H1 (cell line): Measurements from ENCODE around the gene RPL19. TPM values are rescaled to one million over a fixed set of nuclear protein-coding genes. Genes with fewer than 3 reads are reported as not detected.

ENCODE experiments used
- CTCF ChIA-PET: fragments of 300-600 bp; sonication (Branson Sonifier 250); formaldehyde crosslinking; loops from one replicate; lab custom pipeline; 2021; ENCODE audit not compliant: partially characterized antibody; lab: Charles Lee
- POLR2A ChIA-PET: fragments of 300-600 bp; sonication (Branson Sonifier 250); formaldehyde crosslinking; loops from one replicate; lab custom pipeline; 2021; ENCODE audit warnings: inconsistent platforms; ENCODE audit not compliant: partially characterized antibody; lab: Charles Lee
- DNase-seq, 2 experiments: peaks; one replicate each; pipeline versions ENCODE4 v3.0.0 to v3.0.0-alpha.2; 2010 to 2022; ENCODE audit warnings: low spot score in 2 of 2, low read depth in 1 of 2, mixed read lengths in 1 of 2
- FAIRE-seq: peaks from 2 replicates; lab custom pipeline; 2011; peaks lifted over from hg19 to GRCh38; lab: Jason Lieb, UNC
- H2AFZ ChIP-seq: 2 replicates; pipeline ENCODE4 v1.8.1; 2012; ENCODE audit warnings: low read length, inconsistent platforms
- H2AK5ac ChIP-seq: 2 replicates; pipeline ENCODE4 v1.6.1; 2013; ENCODE audit warnings: low read depth, low read length
- H2BK120ac ChIP-seq: replicated peaks from 2 replicates; pipeline ENCODE3; 2013; ENCODE audit warnings: low read depth, low read length, inconsistent platforms
- H2BK12ac ChIP-seq: 2 replicates; pipeline ENCODE4 v1.6.1; 2013; ENCODE audit warnings: low read depth, low read length
- H2BK15ac ChIP-seq: 2 replicates; pipeline ENCODE4 v1.6.1; 2013; ENCODE audit warnings: low read length
- H2BK20ac ChIP-seq: 2 replicates; pipeline ENCODE4 v1.6.1; 2013; ENCODE audit warnings: low read length
- H2BK5ac ChIP-seq: 2 replicates; pipeline ENCODE4 v1.6.1; 2013; ENCODE audit warnings: low read depth, low read length
- H3K14ac ChIP-seq: 2 replicates; pipeline ENCODE4 v1.6.1; 2013; ENCODE audit warnings: inconsistent platforms; ENCODE audit not compliant: insufficient read length
- H3K18ac ChIP-seq: 2 replicates; pipeline ENCODE4 v1.6.1; 2013; ENCODE audit warnings: low read length; ENCODE audit errors: extremely low read depth
- H3K23ac ChIP-seq: 2 replicates; pipeline ENCODE4 v1.6.1; 2013; ENCODE audit warnings: inconsistent platforms; ENCODE audit not compliant: insufficient read length
- H3K23me2 ChIP-seq: 2 replicates; pipeline ENCODE4 v1.6.1; 2013; ENCODE audit warnings: low read depth, low read length
- H3K27ac ChIP-seq: 2 replicates; pipeline ENCODE4 v1.6.1; 2011; ENCODE audit warnings: low read depth, low read length, inconsistent platforms
- H3K27me3 ChIP-seq, 4 experiments: replicated peaks in 1 of 4; 1 replicate in 1 of 4; 2 replicates in 3 of 4; pipeline versions ENCODE4 v1.6.1 to v1.8.1; 2011 to 2013; ENCODE audit warnings: low read length in 3 of 4, mild to moderate bottlenecking in 3 of 4, inconsistent platforms in 2 of 4, mixed read lengths in 2 of 4, moderate library complexity in 1 of 4; ENCODE audit not compliant: control insufficient read depth in 3 of 4, insufficient read depth in 3 of 4; ENCODE audit errors: extremely low read depth in 1 of 4
- H3K36me3 ChIP-seq, 4 experiments: 2 replicates each; pipeline versions ENCODE4 v1.6.1 to v1.8.1; 2011 to 2013; ENCODE audit warnings: mild to moderate bottlenecking in 4 of 4, low read length in 3 of 4, moderate library complexity in 2 of 4, control low read depth in 1 of 4, inconsistent platforms in 1 of 4; ENCODE audit not compliant: insufficient read depth in 4 of 4, control insufficient read depth in 2 of 4
- H3K4ac ChIP-seq: replicated peaks from 2 replicates; pipeline ENCODE3; 2013; ENCODE audit warnings: low read length, low read depth, mixed read lengths, inconsistent platforms; ENCODE audit not compliant: insufficient read length
- H3K4me1 ChIP-seq, 4 experiments: replicated peaks in 1 of 4; 1 replicate in 1 of 4; 2 replicates in 3 of 4; pipeline versions ENCODE4 v1.6.1 to v1.8.1; 2011 to 2013; ENCODE audit warnings: low read length in 3 of 4, inconsistent platforms in 2 of 4, mixed read lengths in 1 of 4; ENCODE audit not compliant: insufficient read depth in 4 of 4, control insufficient read depth in 3 of 4
- H3K4me2 ChIP-seq, 2 experiments: 2 replicates each; pipeline versions ENCODE4 v1.6.1 to v1.8.1; 2011 to 2013; ENCODE audit warnings: low read depth in 2 of 2, low read length in 2 of 2, control low read depth in 1 of 2, inconsistent platforms in 1 of 2, mild to moderate bottlenecking in 1 of 2; ENCODE audit not compliant: insufficient read depth in 1 of 2
- H3K4me3 ChIP-seq, 4 experiments: fragments of 200-600, 300-600 bp in 1 of 4; sonication (generic), shearing (Covaris generic), sonication (Bioruptor Twin) in 1 of 4; 2 replicates each; pipeline versions ENCODE4 v1.5.1 to v1.8.1; 2011 to 2016; ENCODE audit warnings: low read length in 4 of 4, low read depth in 3 of 4, control low read depth in 2 of 4, inconsistent platforms in 2 of 4, mild to moderate bottlenecking in 2 of 4, mixed read lengths in 1 of 4, moderate library complexity in 1 of 4; ENCODE audit not compliant: insufficient read depth in 2 of 4; ENCODE audit errors: extremely low read depth in 1 of 4
- H3K56ac ChIP-seq: replicated peaks from 2 replicates; pipeline ENCODE3; 2013; ENCODE audit warnings: low read depth, mild to moderate bottlenecking, mixed read lengths, low read length, inconsistent platforms; ENCODE audit not compliant: insufficient read length
- H3K79me1 ChIP-seq: 2 replicates; pipeline ENCODE4 v1.6.1; 2013; ENCODE audit warnings: low read depth, low read length, control low read depth
- H3K79me2 ChIP-seq, 2 experiments: 2 replicates each; pipeline versions ENCODE4 v1.6.1 to v1.8.1; 2012 to 2013; ENCODE audit warnings: low read length in 2 of 2, mild to moderate bottlenecking in 2 of 2, inconsistent platforms in 1 of 2; ENCODE audit not compliant: insufficient read depth in 2 of 2, control insufficient read depth in 1 of 2
- H3K9ac ChIP-seq, 4 experiments: replicated peaks in 1 of 4; 1 replicate in 1 of 4; 2 replicates in 3 of 4; pipeline versions ENCODE4 v1.6.1 to v1.8.1; 2011 to 2013; ENCODE audit warnings: low read depth in 3 of 4, low read length in 3 of 4, control low read depth in 2 of 4, mild to moderate bottlenecking in 2 of 4, moderate library complexity in 2 of 4, inconsistent platforms in 1 of 4; ENCODE audit errors: extremely low read depth in 1 of 4
- H3K9me3 ChIP-seq, 2 experiments: 2 replicates each; pipeline versions ENCODE4 v1.6.1 to v1.8.1; 2012 to 2013; ENCODE audit warnings: mild to moderate bottlenecking in 2 of 2, moderate library complexity in 2 of 2, control low read depth in 1 of 2, inconsistent platforms in 1 of 2, low read depth in 1 of 2, low read length in 1 of 2, mixed read lengths in 1 of 2; ENCODE audit not compliant: insufficient read depth in 2 of 2
- H4K20me1 ChIP-seq, 2 experiments: replicated peaks in 1 of 2; 2 replicates each; pipeline versions ENCODE3 to v1.8.1; 2011 to 2013; ENCODE audit warnings: inconsistent platforms in 2 of 2, low read length in 2 of 2, mild to moderate bottlenecking in 1 of 2; ENCODE audit not compliant: insufficient read depth in 2 of 2, control insufficient read depth in 1 of 2
- H4K5ac ChIP-seq: 2 replicates; pipeline ENCODE4 v1.6.1; 2013; ENCODE audit warnings: low read length, low read depth, mixed read lengths, inconsistent platforms; ENCODE audit not compliant: insufficient read length
- H4K8ac ChIP-seq: 2 replicates; pipeline ENCODE4 v1.8.0; 2013; ENCODE audit warnings: mild to moderate bottlenecking, moderate library complexity, low read length, inconsistent platforms; ENCODE audit not compliant: insufficient read depth; ENCODE audit errors: extremely low read depth
- H4K91ac ChIP-seq: replicated peaks from 2 replicates; pipeline ENCODE3; 2013; ENCODE audit warnings: low read length, mixed read lengths, inconsistent platforms; ENCODE audit not compliant: insufficient read length
- EP300 ChIP-seq, 2 experiments: IDR thresholded peaks; 1 replicate in 1 of 2; 2 replicates in 1 of 2; pipeline ENCODE4 v1.6.1; 2011 to 2012; ENCODE audit warnings: low read depth in 2 of 2, low read length in 2 of 2, mild to moderate bottlenecking in 2 of 2, borderline replicate concordance in 1 of 2, inconsistent platforms in 1 of 2, moderate library complexity in 1 of 2
- TEAD4 ChIP-seq: IDR thresholded peaks from 2 replicates; pipeline ENCODE4 v1.6.1; 2012; ENCODE audit warnings: low read depth, low read length, inconsistent platforms, mixed read lengths
- WGBS, 2 experiments: shearing (Covaris generic) in 1 of 2; methylation state at CpG; one replicate each; pipeline versions ENCODE4 v1.1.6 to v1.1.7; 2013 to 2015; ENCODE audit warnings: low lambda C conversion rate in 2 of 2, mixed read lengths in 2 of 2, inconsistent platforms in 1 of 2, low coverage in 1 of 2, missing lambda C conversion rate in 1 of 2; ENCODE audit not compliant: insufficient replicate concordance in 2 of 2, insufficient coverage in 1 of 2, insufficient read length in 1 of 2; ENCODE audit errors: extremely low coverage in 1 of 2, missing lambda C conversion rate in 1 of 2; 5-methylcytosine and 5-hydroxymethylcytosine counted together
- polyA plus RNA-seq, 7 experiments: library from polyadenylated mRNA; depleted of rRNA in 3 of 7; stranded (reverse) in 5 of 7; unstranded in 2 of 7; fragments of >200 nt in 5 of 7; fragments of 200-250 nt in 2 of 7; gene quantifications; 1 replicate in 5 of 7; 2 replicates in 1 of 7; 4 replicates in 1 of 7; pipeline versions ENCODE4 v1.2.1 to v1.2.3, GENCODE V29; 2011 to 2013; ENCODE audit warnings: missing spikeins in 2 of 7, mixed read lengths in 2 of 7
- total RNA-seq: library from RNA; stranded (reverse); fragmentation: NEBNext Ultra II Directional; extraction: Animal tissue kit (Norgen Biotek cat#: 25700); gene quantifications from 2 replicates; pipeline ENCODE4 v1.2.1, GENCODE V29; 2021

RPL19 gene
- total and polyA plus RNA-seq, 2 of the 8 experiments (the other 6 are each of a cell fraction or from before 2014, with no cell fraction given): 2,108 to 2,182 TPM

- Histone ChIP-seq H4K5ac (no peak overlapping the region), H4K8ac (no peak overlapping the region; the same call in 1 of the 2 replicates), H3K18ac (no peak overlapping the region), H3K23ac (no peak overlapping the region), H2BK15ac (no peak overlapping the region; the same call in 1 of the 2 replicates), H3K27ac (no peak overlapping the region), H2BK12ac (no peak overlapping the region), H2BK5ac (no peak overlapping the region), H2BK20ac (0 out of 2 replicates have a peak overlapping the region, but pooled peaks have one; percentile 43), H2AK5ac (no peak overlapping the region), H3K79me2 (no peaks in the 10 kb centered on the region), H3K4ac (no peak overlapping the region), H3K36me3 (no peaks in the 10 kb centered on the region), H3K27me3 (peaks cover 0 to 3% (median 3%) of the 10 kb centered on the region in 4 experiments; a peak in 6 of 7 replicates), H3K4me1 (peaks cover 0 to 6% (median 3%) of the 10 kb centered on the region in 4 experiments; a peak in 3 of 7 replicates), H3K56ac (no peak overlapping the region), H4K91ac (no peak overlapping the region), H2AFZ (no peak overlapping the region), H3K79me1 (no peaks in the 10 kb centered on the region), H3K9ac (no peak overlapping the region), H2BK120ac (no peak overlapping the region), H3K23me2 (peaks cover 18% of the 10 kb centered on the region), H4K20me1 (no peaks in the 10 kb centered on the region), H3K4me3 (no peak overlapping the region), H3K9me3 (no peaks in the 10 kb centered on the region), H3K14ac (no peak overlapping the region), H3K4me2 (no peak overlapping the region)
- DNase-seq (no peak), FAIRE-seq (no peak)
- ChIA-PET POLR2A (interaction anchor here (2.6 kb wide), 1 partner anchor 8 kb away, joined by 11 read pairs; the partner anchor contains the start of gene ARL5C), CTCF (interaction anchor here (0.7 to 4.7 kb wide), 7 partner anchors 8 to 289 kb away, joined by 3 to 67 read pairs (median 5); partner anchors contain the start of gene ARL5C)
- WGBS, 2 experiments: 84% methylated on average over 7 of the region's 7 CpGs; no CpG with 5 or more reads in 1 of the 2 experiments
- no peak for TF ChIP-seq EP300 (IDR thresholded peaks at IDR 0.05; ENCODE audit: borderline replicate concordance in 1 of 2, low read depth in 2 of 2, low read length in 2 of 2)
- 0 out of 2 replicates have a peak, but pooled peaks have one; percentile 25 for TF ChIP-seq TEAD4
Observed at GRCh38 chr17:39156491-39156890, 43.6 kb upstream of the RPL19 start.
